C4-2B (cell line): ENCODE measurements around the gene SFT2D1.
"Not testable (repeated sequence)": the region's sequence is repeated elsewhere in the genome, so short reads cannot be mapped to it uniquely, and the experiment has no call there.

Source experiments
- H3K27ac ChIP-seq: fragments of 450-650 bp; 2 replicates; pipeline ENCODE4 v1.5.1; 2017
- ZFX ChIP-seq: fragments of 450-650 bp; IDR thresholded peaks from 2 replicates; pipeline ENCODE4 v1.6.1; 2017
- TF ChIP-seq, protein P1 (sequence below): fragments of 450-650 bp; conservative IDR thresholded peaks from 2 replicates; pipeline ENCODE4 v1.5.1; 2017; ENCODE audit warnings: mild to moderate bottlenecking

Gene SFT2D1

GRCh38 chr6:166375013-166375412, 32.7 kb upstream of the SFT2D1 start:
- TF ChIP-seq, protein P1, sequence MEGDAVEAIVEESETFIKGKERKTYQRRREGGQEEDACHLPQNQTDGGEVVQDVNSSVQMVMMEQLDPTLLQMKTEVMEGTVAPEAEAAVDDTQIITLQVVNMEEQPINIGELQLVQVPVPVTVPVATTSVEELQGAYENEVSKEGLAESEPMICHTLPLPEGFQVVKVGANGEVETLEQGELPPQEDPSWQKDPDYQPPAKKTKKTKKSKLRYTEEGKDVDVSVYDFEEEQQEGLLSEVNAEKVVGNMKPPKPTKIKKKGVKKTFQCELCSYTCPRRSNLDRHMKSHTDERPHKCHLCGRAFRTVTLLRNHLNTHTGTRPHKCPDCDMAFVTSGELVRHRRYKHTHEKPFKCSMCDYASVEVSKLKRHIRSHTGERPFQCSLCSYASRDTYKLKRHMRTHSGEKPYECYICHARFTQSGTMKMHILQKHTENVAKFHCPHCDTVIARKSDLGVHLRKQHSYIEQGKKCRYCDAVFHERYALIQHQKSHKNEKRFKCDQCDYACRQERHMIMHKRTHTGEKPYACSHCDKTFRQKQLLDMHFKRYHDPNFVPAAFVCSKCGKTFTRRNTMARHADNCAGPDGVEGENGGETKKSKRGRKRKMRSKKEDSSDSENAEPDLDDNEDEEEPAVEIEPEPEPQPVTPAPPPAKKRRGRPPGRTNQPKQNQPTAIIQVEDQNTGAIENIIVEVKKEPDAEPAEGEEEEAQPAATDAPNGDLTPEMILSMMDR, result no peak
- TF ChIP-seq ZFX, result no peak
- H3K27ac ChIP-seq, result no peak overlapping the region

DNA sequence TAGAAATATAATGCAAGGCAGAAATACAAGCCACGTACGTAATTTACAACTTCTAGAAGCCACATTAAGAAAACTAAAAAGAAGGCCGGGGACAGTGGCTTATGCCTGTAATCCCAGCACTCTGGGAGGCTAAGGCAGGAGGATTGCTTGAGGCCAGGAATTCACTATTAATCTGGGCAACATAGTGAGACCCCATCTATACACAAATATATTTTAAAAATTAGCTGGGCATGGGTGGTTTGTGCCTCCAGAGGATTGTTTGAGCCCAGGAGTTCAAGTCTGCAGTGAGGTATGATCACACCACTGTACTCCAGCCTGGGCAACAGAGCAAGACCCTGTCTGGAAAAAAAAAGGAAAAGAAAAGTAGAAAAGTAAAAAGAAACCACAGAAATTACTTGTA, 28.1 kb upstream of the SFT2D1 start:
- no peak overlapping the region for H3K27ac ChIP-seq
- TF ChIP-seq, protein P1, result no peak
- TF ChIP-seq ZFX, result no peak

DNA sequence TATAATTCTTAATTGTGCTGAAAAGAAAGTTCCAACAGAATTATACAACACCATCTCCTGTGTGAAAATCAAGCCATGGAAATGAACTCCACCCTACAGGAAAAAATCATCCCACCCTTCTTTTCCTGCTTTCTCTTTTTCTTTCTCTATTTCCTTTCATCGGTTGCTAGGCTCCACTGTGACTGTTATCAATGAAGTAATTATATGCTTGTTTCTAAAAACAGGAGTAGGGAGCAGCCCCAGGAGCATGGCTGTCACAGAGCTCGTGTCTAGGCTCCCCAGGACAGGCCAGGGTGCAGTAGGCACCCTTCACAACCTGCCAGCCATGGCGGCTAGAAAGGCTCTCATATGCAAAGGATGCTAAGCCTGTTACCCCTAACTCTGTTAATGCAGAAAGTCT, 27.4 kb upstream of the SFT2D1 start:
- no peak overlapping the region for H3K27ac ChIP-seq
- TF ChIP-seq, protein P1, result no peak
- TF ChIP-seq ZFX, result no peak

DNA sequence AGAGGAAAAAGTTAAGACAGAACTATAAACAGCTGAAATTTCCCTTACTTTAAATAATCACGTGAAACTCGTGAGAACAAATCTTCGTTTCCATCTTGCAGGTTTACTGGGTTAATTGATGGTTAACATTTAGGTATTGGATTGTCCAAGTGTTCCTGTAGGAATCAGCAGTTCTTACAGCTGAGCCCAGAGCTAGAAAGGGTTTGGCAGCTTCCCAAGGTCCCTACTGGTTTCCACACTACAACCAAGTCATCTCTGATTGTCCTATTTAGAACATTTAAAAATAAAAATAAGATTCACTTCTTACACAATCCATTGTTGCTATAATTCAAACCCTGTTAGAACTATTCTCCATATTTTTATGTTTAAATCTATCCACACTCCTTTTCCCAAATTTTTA, 24.6 kb upstream of the SFT2D1 start:
- no peak overlapping the region for H3K27ac ChIP-seq
- TF ChIP-seq, protein P1, result no peak
- TF ChIP-seq ZFX, result no peak

GRCh38 chr6:166365806-166366205, 23.5 kb upstream of the SFT2D1 start:
- TF ChIP-seq, protein P1, result no peak
- no peak for TF ChIP-seq ZFX
- H3K27ac ChIP-seq, result no peak overlapping the region

GRCh38 chr6:166365221-166365620, 22.9 kb upstream of the SFT2D1 start:
- H3K27ac ChIP-seq, result no peak overlapping the region

DNA sequence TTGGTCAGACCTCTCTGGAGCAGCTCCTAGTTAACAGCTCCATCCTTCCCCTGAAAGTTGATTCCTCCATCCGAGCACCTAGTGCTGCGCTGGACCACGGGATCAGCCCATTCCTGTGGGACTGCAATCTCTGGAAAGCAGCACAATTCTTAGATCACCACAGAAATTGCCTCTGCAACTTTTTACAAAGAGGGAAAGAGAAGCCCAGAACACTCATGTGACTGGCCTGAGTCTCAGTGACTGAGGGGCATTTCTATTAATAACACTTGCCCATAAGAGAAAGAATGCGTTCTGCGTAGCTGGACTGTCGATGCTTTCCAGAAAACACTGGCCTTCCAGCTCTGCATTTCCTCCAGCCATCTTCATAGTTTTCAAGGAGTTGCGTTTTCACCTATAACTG, 22.1 kb upstream of the SFT2D1 start:
- TF ChIP-seq, protein P1, result no peak
- no peak for TF ChIP-seq ZFX
- no peak overlapping the region for H3K27ac ChIP-seq

More at GRCh38 chr6:166365221-166365620, 22.9 kb upstream of the SFT2D1 start:
- TF ChIP-seq, protein P1, result no peak
- no peak for TF ChIP-seq ZFX

DNA sequence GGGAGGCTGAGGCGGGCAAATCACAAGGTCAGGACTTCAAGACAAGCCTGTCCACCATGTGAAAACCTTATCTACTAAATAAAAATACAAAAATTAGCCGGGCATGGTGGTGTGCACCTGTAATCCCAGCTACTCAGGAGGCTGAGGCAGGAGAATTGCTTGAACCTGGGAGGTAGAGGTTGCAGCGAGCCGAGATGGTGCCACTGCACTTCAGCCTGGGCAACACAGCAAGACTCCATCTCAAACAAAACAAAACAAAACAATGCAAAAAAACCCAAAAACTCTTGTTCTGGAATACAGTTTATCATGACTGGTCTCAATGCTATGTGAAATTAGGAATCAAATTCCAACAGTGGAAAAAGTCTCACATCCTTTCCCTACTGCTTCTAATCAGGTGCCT, 20.1 kb upstream of the SFT2D1 start:
- not testable (repeated sequence) for H3K27ac ChIP-seq
